UCSD-AML1 (cell line): Measurements from ENCODE around the gene F5.
"Not testable (repeated sequence)": the region's sequence is repeated elsewhere in the genome, so short reads cannot be mapped to it uniquely, and the experiment has no call there.

Experiments used
- DNase-seq: peaks from one replicate; lab custom pipeline; 2025; ENCODE audit not compliant: unreplicated experiment; lab: John Stamatoyannopoulos, UW

The F5 gene

GRCh38 chr1:169546087-169546995 is 39.9 kb downstream of the F5 start:
- no peak for DNase-seq

GRCh38 chr1:169545472-169545871 is 40.8 kb downstream of the F5 start:
- DNase-seq = no peak

GRCh38 chr1:169538998-169539871 is 47.0 kb downstream of the F5 start:
- DNase-seq = no peak

- DNase-seq = no peak
Observed at GRCh38 chr1:169534653-169535052, 51.6 kb downstream of the F5 start.

- not testable (repeated sequence) for DNase-seq
Observed at GRCh38 chr1:169533528-169534190, 52.6 kb downstream of the F5 start.

- DNase-seq = no peak
Observed at GRCh38 chr1:169530448-169530847, 55.8 kb downstream of the F5 start.

- DNase-seq = no peak
Observed at GRCh38 chr1:169529068-169529642, 57.1 kb downstream of the F5 start.

GRCh38 chr1:169528215-169529067 is 57.8 kb downstream of the F5 start:
- DNase-seq = no peak

- DNase-seq = no peak
Observed at GRCh38 chr1:169527451-169528214, 58.6 kb downstream of the F5 start.

GRCh38 chr1:169527001-169527400 is 59.3 kb downstream of the F5 start:
- DNase-seq = no peak

- no peak for DNase-seq
Observed at GRCh38 chr1:169526120-169526832, 60.0 kb downstream of the F5 start.

- no peak for DNase-seq
Observed at GRCh38 chr1:169525391-169525790, 60.9 kb downstream of the F5 start.

GRCh38 chr1:169523904-169524303 is 62.4 kb downstream of the F5 start:
- no peak for DNase-seq

- DNase-seq = no peak
Observed at GRCh38 chr1:169521226-169521625, 65.1 kb downstream of the F5 start.

- DNase-seq = no peak
Observed at GRCh38 chr1:169517558-169518186, 68.6 kb downstream of the F5 start.

- DNase-seq = no peak
Observed at GRCh38 chr1:169515641-169516040, 70.6 kb downstream of the F5 start.

- no peak for DNase-seq
Observed at GRCh38 chr1:169514566-169515270, 71.6 kb downstream of the F5 start.

- DNase-seq = no peak
Observed at GRCh38 chr1:169513208-169513607, 73.1 kb downstream of the F5 start.
